Neural cell (in vitro differentiated cells): ENCODE results near the gene ZNF383. TPM values are rescaled to one million over a fixed set of nuclear protein-coding genes. Genes with fewer than 3 reads are reported as not detected.

Experiments
- H2AFZ ChIP-seq: fragments of 200-600, 300-800 bp; sonication (generic), shearing (Covaris generic); 2 replicates; pipeline ENCODE4 v1.6.0; 2014; ENCODE audit warnings: low read depth, mild to moderate bottlenecking, antibody characterized with exemption, low read length, moderate library complexity
- H3F3A ChIP-seq: fragments of 200-600 bp; shearing (Covaris generic); 2 replicates; pipeline ENCODE4 v1.6.1; 2016; ENCODE audit warnings: mild to moderate bottlenecking, moderate library complexity, mixed read lengths, antibody characterized with exemption, low read length; ENCODE audit not compliant: insufficient read depth, poor library complexity, severe bottlenecking
- H3K27ac ChIP-seq: fragments of 200-600, 300-800 bp; sonication (generic), shearing (Covaris generic); 2 replicates; pipeline ENCODE4 v1.5.1; 2014; ENCODE audit warnings: mild to moderate bottlenecking, low read length, moderate library complexity
- H3K27me3 ChIP-seq: fragments of 300-800, 200-600 bp; sonication (generic), shearing (Covaris generic); 2 replicates; pipeline ENCODE4 v1.6.0; 2014; ENCODE audit warnings: mild to moderate bottlenecking, low read depth, low read length, moderate library complexity; ENCODE audit not compliant: insufficient read depth
- H3K36me3 ChIP-seq: fragments of 300-800, 200-600 bp; sonication (generic), shearing (Covaris generic); 2 replicates; pipeline ENCODE4 v1.5.1; 2014; ENCODE audit warnings: mild to moderate bottlenecking, antibody characterized with exemption, low read length, moderate library complexity; ENCODE audit not compliant: insufficient read depth
- H3K4me2 ChIP-seq: fragments of 300-800, 200-600 bp; sonication (generic), shearing (Covaris generic); 2 replicates; pipeline ENCODE4 v1.6.0; 2014; ENCODE audit warnings: mild to moderate bottlenecking, low read length
- H3K4me3 ChIP-seq: fragments of 300-800, 200-600 bp; sonication (generic), shearing (Covaris generic); 2 replicates; pipeline ENCODE4 v1.5.1; 2014; ENCODE audit warnings: mild to moderate bottlenecking, low read length, moderate library complexity
- H3K79me2 ChIP-seq: fragments of 200-600 bp; shearing (Covaris generic); replicated peaks from 2 replicates; pipeline ENCODE4 v1.6.0; 2014; ENCODE audit warnings: mild to moderate bottlenecking, low read length, moderate library complexity; ENCODE audit not compliant: insufficient read depth
- H3K9ac ChIP-seq: fragments of 300-800, 200-600 bp; sonication (generic), shearing (Covaris generic); 2 replicates; pipeline ENCODE4 v1.6.1; 2016; ENCODE audit warnings: mild to moderate bottlenecking, low read length, mixed read lengths
- H3K9me2 ChIP-seq: fragments of 200-600 bp; shearing (Covaris generic); 2 replicates; pipeline ENCODE4 v1.6.1; 2016; ENCODE audit warnings: mild to moderate bottlenecking, low read length, mixed read lengths; ENCODE audit not compliant: insufficient read depth
- H3K9me3 ChIP-seq: fragments of 200-600, 300-800 bp; sonication (generic), shearing (Covaris generic); 2 replicates; pipeline ENCODE4 v1.6.1; 2016; ENCODE audit warnings: mild to moderate bottlenecking, mixed run types, low read length, moderate library complexity, mixed read lengths
- H4K20me1 ChIP-seq: fragments of 200-600 bp; shearing (Covaris generic); 2 replicates; pipeline ENCODE4 v1.6.1; 2016; ENCODE audit warnings: mild to moderate bottlenecking, mixed run types; ENCODE audit not compliant: insufficient read depth
- CTCF ChIP-seq: fragments of 450-650 bp; IDR thresholded peaks from 2 replicates; pipeline ENCODE4 v1.5.1; 2014; ENCODE audit warnings: antibody characterized with exemption, mild to moderate bottlenecking, moderate library complexity; ENCODE audit not compliant: poor library complexity, severe bottlenecking
- EP300 ChIP-seq: fragments of 450-650 bp; conservative IDR thresholded peaks from 2 replicates; pipeline ENCODE4 v1.6.1; 2014; ENCODE audit warnings: antibody characterized with exemption, mild to moderate bottlenecking, moderate library complexity; ENCODE audit not compliant: poor library complexity, severe bottlenecking
- EZH2 ChIP-seq: fragments of 200-600, 300-800 bp; shearing (Covaris generic), sonication (generic); IDR thresholded peaks from 2 replicates; pipeline ENCODE4 v1.6.1; 2014; ENCODE audit warnings: antibody characterized with exemption, low read length, borderline replicate concordance, mild to moderate bottlenecking; ENCODE audit not compliant: insufficient read depth, poor library complexity, severe bottlenecking
- MXI1 ChIP-seq: fragments of 450-650 bp; conservative IDR thresholded peaks from 2 replicates; pipeline ENCODE4 v1.6.1; 2014; ENCODE audit warnings: antibody characterized with exemption, mild to moderate bottlenecking; ENCODE audit not compliant: poor library complexity, severe bottlenecking
- POLR2AphosphoS5 ChIP-seq: IDR thresholded peaks from 2 replicates; pipeline ENCODE4 v1.6.1; 2012
- RAD21 ChIP-seq: fragments of 450-650 bp; conservative IDR thresholded peaks from 2 replicates; pipeline ENCODE4 v1.6.1; 2014; ENCODE audit warnings: antibody characterized with exemption, mild to moderate bottlenecking, moderate library complexity
- REST ChIP-seq: IDR thresholded peaks from 2 replicates; pipeline ENCODE4 v1.6.1; 2012; ENCODE audit warnings: borderline replicate concordance
- SMC3 ChIP-seq: fragments of 450-650 bp; conservative IDR thresholded peaks from 2 replicates; pipeline ENCODE4 v1.6.1; 2014; ENCODE audit warnings: antibody characterized with exemption, mild to moderate bottlenecking, moderate library complexity; ENCODE audit not compliant: poor library complexity
- TAF1 ChIP-seq: IDR thresholded peaks from 2 replicates; pipeline ENCODE4 v1.6.1; 2012; ENCODE audit warnings: low read depth
- polyA plus RNA-seq: library from polyadenylated mRNA; depleted of rRNA; stranded (reverse); fragments of >200 nt; gene quantifications from 2 replicates; pipeline ENCODE4 v1.2.3, GENCODE V29; 2014

ZNF383 gene
- polyA plus RNA-seq, 1 donor from 2014 or later = 10.3 TPM

- H3K27me3 ChIP-seq = no peaks in the 10 kb centered on the region
- H3K36me3 ChIP-seq = peaks cover 3% of the 10 kb centered on the region
- no peak overlapping the region for H3K4me2 ChIP-seq
- H3K4me3 ChIP-seq = no peak overlapping the region
- no peak for TF ChIP-seq POLR2AphosphoS5
- no peak for TF ChIP-seq EP300
- TF ChIP-seq CTCF = no peak
- no peak for TF ChIP-seq MXI1
- no peak for TF ChIP-seq REST
- TF ChIP-seq SMC3 = no peak
- TF ChIP-seq EZH2 = no peak
- no peak for TF ChIP-seq RAD21
- no peak for TF ChIP-seq TAF1
- no peaks in the 10 kb centered on the region for H3K9me2 ChIP-seq
- H3K27ac ChIP-seq = no peak overlapping the region
- H3F3A ChIP-seq = no peaks in the 10 kb centered on the region
- no peaks in the 10 kb centered on the region for H4K20me1 ChIP-seq
- H3K79me2 ChIP-seq = no peaks in the 10 kb centered on the region
- no peak overlapping the region for H3K9ac ChIP-seq
- H2AFZ ChIP-seq = no peak overlapping the region
- peaks cover 11% of the 10 kb centered on the region for H3K9me3 ChIP-seq
These were observed 8.2 kb downstream of the ZNF383 start for GRCh38 chr19:37226248-37226647.

- H3K27me3 ChIP-seq = no peaks in the 10 kb centered on the region
- H3F3A ChIP-seq = no peaks in the 10 kb centered on the region
- H3K4me2 ChIP-seq = no peak overlapping the region
- no peak overlapping the region for H3K27ac ChIP-seq
- no peak overlapping the region for H3K4me3 ChIP-seq
- no peaks in the 10 kb centered on the region for H4K20me1 ChIP-seq
- H2AFZ ChIP-seq = no peak overlapping the region
- H3K79me2 ChIP-seq = no peaks in the 10 kb centered on the region
- TF ChIP-seq SMC3 = no peak
- no peak for TF ChIP-seq EP300
- TF ChIP-seq EZH2 = no peak
- TF ChIP-seq TAF1 = no peak
- TF ChIP-seq MXI1 = no peak
- TF ChIP-seq RAD21 = no peak
- TF ChIP-seq POLR2AphosphoS5 = no peak
- H3K36me3 ChIP-seq = peaks cover 3% of the 10 kb centered on the region
- peaks cover 11% of the 10 kb centered on the region for H3K9me3 ChIP-seq
- no peaks in the 10 kb centered on the region for H3K9me2 ChIP-seq
- no peak overlapping the region for H3K9ac ChIP-seq
These were observed 10.0 kb downstream of the ZNF383 start for GRCh38 chr19:37227996-37228395.
